ENCODE data around the gene RBM4.

DNA sequence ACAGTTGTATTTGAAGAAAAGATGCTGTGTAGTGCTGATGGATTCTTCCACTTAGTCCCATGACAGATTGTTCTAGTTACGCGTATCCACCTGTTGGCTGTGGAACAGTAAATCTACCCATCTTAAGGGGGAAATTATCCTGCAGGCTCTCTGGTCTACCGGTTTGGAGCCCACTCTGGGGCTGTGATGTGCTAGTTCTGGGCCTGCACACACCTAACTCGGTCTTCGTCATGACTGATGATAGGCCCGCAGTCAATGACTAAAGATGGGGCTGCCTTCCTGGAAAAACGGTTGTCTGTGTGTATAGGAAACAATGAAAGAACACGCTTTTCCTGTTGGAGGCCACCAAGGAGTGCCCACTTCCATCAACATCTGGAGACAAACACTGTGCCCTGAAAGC lies 45.4 kb downstream of the RBM4 start:
- TF ChIP-seq, protein P1, sequence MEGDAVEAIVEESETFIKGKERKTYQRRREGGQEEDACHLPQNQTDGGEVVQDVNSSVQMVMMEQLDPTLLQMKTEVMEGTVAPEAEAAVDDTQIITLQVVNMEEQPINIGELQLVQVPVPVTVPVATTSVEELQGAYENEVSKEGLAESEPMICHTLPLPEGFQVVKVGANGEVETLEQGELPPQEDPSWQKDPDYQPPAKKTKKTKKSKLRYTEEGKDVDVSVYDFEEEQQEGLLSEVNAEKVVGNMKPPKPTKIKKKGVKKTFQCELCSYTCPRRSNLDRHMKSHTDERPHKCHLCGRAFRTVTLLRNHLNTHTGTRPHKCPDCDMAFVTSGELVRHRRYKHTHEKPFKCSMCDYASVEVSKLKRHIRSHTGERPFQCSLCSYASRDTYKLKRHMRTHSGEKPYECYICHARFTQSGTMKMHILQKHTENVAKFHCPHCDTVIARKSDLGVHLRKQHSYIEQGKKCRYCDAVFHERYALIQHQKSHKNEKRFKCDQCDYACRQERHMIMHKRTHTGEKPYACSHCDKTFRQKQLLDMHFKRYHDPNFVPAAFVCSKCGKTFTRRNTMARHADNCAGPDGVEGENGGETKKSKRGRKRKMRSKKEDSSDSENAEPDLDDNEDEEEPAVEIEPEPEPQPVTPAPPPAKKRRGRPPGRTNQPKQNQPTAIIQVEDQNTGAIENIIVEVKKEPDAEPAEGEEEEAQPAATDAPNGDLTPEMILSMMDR (IDR thresholded peaks at IDR 0.05 in 2 of 3, conservative IDR thresholded peaks at IDR 0.05 in 1 of 3; ENCODE audit: borderline replicate concordance in 1 of 3, insufficient read depth in 1 of 3, low read depth in 2 of 3, low read length in 2 of 3) = no peak
- TF ChIP-seq RAD21 (IDR thresholded peaks at IDR 0.05; ENCODE audit: low read depth) (no peak), SP1 (IDR thresholded peaks at IDR 0.05; ENCODE audit: low read depth) (no peak), POLR2A (IDR thresholded peaks at IDR 0.05; ENCODE audit: borderline replicate concordance, extremely low read depth, insufficient read depth, insufficient read length) (no peak), EGR1 (IDR thresholded peaks at IDR 0.05; ENCODE audit: low read depth) (no peak), TCF7L2 (IDR thresholded peaks at IDR 0.05; ENCODE audit: borderline replicate concordance, extremely low read depth, insufficient read depth, insufficient read length) (no peak), EZH2 (IDR thresholded peaks at IDR 0.05) (no peak)
- TF ChIP-seq, protein P2, sequence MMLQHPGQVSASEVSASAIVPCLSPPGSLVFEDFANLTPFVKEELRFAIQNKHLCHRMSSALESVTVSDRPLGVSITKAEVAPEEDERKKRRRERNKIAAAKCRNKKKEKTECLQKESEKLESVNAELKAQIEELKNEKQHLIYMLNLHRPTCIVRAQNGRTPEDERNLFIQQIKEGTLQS (IDR thresholded peaks at IDR 0.05) = no peak
